ENCODE results near the gene GRAP2.
"Not testable (repeated sequence)": the region's sequence is repeated elsewhere in the genome, so short reads cannot be mapped to it uniquely, and the experiment has no call there.

Gene GRAP2

GRCh38 chr22:39900306-39901227, at the start of gene GRAP2:
Gene GRAP2, plus strand, starts transcription at chr22:39901084. Its CDS starts 46,023 bp downstream, at chr22:39947107.
- peak; percentile 70 for DNase-seq

GRCh38 chr22:39851606-39852315, 49.1 kb upstream of the GRAP2 start:
- DNase-seq, result no peak

DNA sequence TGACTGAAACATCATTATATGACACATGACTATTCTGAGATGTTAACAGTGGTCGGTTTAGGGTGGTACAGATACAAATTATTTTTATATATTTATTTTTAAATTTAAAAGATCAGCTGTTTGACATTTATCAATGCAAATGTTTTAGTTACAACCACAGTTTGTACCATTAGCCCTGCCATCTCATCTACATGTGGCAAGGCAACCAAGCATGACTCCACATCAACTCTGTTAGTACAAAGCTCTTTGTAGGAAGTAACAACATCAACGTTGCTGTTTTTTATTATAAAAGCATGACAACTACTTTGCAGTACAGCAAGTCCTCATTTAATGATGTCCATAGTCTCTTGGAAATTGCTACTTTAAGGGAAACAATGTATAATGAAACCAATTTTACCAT, 48.1 kb upstream of the GRAP2 start:
- DNase-seq, result no peak

DNA sequence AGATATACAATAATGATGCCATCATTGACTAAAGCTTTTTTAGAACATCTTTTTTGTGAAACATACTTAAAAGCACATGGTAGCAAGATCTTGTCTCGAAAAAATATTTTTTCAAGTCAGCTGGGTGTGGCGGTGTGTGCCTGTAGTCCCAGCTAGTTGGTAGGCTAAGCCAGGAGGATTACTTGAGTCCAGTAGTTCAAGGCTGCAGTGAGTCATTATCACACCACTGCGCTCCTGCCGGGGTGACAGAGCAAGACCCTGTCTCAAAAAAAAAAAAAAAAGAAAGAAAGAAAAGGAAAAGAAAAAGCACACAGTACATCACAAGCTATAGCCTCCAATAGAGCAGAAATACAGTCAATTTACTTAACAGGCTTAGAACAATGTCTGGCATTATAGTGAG, 44.3 kb upstream of the GRAP2 start:
- no peak for DNase-seq

DNA sequence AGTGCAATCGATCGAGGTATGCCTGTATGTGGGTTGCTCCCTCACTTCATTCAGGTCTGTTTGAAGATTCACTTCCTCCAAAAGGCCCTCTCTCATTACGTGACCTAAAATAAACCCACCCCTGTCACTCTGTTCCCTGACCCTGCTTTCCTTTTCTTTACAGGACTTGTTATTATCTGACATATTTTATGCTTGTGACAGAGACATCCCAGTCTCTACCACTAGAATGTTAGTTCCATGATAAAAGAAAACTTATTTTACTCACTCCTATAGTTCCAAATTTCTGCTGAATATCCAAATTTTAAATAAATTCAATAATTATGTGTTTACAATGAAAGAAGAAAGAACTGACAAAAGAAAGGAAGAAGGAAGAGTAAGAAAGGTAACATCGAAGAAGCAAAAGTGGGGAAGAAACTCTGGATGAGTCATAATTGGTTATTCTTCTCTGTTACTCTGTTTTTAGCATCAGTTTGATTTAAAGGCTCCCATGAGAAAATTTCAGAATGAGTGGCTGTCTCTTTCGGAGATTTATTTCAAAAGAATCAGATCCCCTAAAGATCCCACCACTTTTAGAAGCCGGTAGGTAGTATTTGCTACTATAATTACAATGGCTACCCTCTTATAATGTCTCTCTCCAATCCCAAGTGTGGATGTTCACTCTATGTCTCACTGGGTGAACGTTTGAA, 40.8 kb upstream of the GRAP2 start:
- DNase-seq, result no peak

GRCh38 chr22:39868741-39869140, 32.1 kb upstream of the GRAP2 start:
- no peak for DNase-seq

- not testable (repeated sequence) for DNase-seq
These were observed 31.1 kb upstream of the GRAP2 start for GRCh38 chr22:39869797-39870196.

GRCh38 chr22:39871008-39871798, 29.7 kb upstream of the GRAP2 start:
- DNase-seq, result no peak

- DNase-seq, result no peak
These were observed 28.3 kb upstream of the GRAP2 start for GRCh38 chr22:39872548-39872947.

DNA sequence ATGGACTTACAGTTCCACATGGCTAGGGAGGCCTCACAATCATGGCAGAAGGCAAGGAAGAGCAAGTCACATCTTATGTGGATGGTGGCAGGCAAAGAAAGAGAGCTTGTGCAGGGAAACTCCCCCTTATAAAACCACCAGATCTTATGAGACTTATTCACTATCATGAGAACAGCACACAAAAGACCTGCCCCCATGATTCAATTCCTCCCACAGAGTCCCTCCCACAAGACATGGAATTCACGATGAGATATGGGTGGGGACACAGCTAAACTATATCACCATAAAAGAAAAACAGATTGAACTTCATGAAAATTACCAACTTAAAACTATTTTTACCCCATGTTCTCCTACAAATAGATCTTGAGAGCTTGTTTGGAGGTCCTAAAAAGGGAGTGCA, 26.9 kb upstream of the GRAP2 start:
- DNase-seq, result peak; percentile 9

GRCh38 chr22:39875176-39875885, 25.6 kb upstream of the GRAP2 start:
- DNase-seq, result not testable (repeated sequence)

- no peak for DNase-seq
These were observed 23.6 kb upstream of the GRAP2 start for GRCh38 chr22:39877079-39877845.

DNA sequence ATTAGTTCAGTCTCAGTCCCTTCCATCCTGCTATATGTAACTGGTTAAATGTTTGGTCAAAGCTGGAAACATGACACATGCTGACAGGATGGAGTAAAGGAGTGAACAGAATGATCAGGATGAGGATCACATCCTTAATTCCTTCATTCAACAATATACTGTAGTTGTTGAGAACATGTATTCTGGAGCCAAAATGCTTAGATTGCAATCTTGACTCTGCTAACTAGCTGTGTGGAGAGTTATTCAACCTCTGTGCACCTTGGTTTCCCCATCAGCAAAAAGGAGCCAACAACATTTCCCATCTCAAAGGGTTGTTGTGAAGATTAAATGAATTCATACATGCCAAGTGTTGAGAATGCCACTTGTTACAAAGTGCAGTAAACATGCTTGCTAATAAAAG, 20.2 kb upstream of the GRAP2 start:
- DNase-seq, result no peak

DNA sequence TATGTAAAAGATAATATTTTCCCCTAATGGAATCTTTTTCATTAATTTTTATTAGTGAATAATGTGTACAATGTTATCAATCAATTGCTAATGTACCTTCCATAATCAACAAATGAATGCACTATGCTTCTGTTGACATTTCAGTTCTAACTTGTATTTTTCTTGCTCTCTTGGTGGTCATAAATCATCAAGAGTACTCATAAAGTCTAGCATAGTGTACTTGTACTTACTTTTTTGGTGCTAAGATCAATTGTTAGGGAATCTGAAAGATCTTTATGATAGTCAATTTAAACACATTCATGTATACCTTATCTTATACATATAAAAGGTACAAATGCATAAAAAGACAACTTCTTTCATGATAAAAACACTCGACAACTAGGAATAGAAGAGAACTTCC, 17.8 kb upstream of the GRAP2 start:
- DNase-seq, result no peak

- DNase-seq, result not testable (repeated sequence)
These were observed 11.0 kb upstream of the GRAP2 start for GRCh38 chr22:39889924-39890323.

DNA sequence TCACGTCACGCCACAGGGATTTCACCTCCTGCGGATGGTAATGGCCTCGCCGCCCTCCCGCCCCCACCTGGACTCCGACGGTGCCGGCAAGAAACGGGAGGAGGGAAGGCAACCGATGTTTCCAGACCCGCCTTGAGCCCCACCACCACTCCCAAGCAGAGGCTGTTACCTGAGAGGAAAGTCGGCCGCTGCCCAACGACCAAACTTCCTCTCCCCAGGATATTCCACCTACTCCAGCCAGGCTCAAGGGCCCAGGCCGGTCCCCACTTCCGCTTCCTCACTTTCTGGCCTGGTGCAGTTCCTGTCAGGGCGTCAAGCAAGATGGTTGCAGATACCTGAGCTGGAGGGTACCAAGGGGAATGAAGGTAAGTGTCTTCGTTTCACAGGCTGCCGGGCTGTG, 7.4 kb upstream of the GRAP2 start, which contains the start of gene ENTHD1:
Gene ENTHD1, minus strand, starts transcription at position 235 of the 400 bp plus-strand sequence. CDS start 6,012 bp downstream, outside the sequence.
- DNase-seq, result no peak

DNA sequence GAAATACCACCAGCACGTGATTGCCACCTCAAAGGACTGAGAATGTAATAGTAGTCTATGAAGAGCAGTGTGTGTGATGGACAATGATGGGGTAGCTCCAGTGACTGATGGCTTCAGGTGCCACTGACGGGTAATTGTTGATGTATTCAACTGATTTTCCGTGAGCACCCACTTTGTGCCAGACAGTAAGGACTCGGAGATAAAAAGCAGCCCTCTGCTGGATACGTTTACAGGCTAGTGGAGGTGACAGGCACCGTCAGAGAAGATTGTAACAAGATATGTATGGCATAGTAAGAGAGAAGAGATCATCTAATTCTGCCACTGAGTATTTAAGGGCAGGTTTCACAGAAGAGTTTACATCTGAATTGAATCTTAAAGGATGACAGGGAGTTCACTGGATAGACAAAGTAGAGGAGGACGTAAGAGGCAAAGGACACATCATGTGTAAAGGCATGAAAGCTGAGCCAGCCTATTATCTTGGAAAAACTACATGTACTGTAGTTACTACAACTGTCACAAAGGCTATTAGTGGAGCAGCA, 6.3 kb upstream of the GRAP2 start:
- DNase-seq, result no peak

GRCh38 chr22:39895682-39896081, 5.2 kb upstream of the GRAP2 start:
- no peak for DNase-seq

GRCh38 chr22:39896313-39896996, 4.4 kb upstream of the GRAP2 start:
- no peak for DNase-seq

GRCh38 chr22:39897841-39898240, 3.0 kb upstream of the GRAP2 start:
- no peak for DNase-seq
